Choroid plexus epithelial cell (primary cell): ENCODE results near the gene SNTG2.

ENCODE experiments used
- DNase-seq: peaks from one replicate; pipeline ENCODE4 v3.0.0-alpha.2; 2010; ENCODE audit warnings: low read depth
- H3K4me3 ChIP-seq: 2 replicates; pipeline ENCODE4 v1.5.1; 2011; ENCODE audit warnings: low read depth, mild to moderate bottlenecking, control low read depth, low read length, moderate library complexity
- CTCF ChIP-seq: conservative IDR thresholded peaks from 2 replicates; pipeline ENCODE4 v1.5.1; 2011; ENCODE audit warnings: low read depth, mild to moderate bottlenecking, control low read depth, inconsistent platforms, low read length, moderate library complexity

The SNTG2 gene

DNA sequence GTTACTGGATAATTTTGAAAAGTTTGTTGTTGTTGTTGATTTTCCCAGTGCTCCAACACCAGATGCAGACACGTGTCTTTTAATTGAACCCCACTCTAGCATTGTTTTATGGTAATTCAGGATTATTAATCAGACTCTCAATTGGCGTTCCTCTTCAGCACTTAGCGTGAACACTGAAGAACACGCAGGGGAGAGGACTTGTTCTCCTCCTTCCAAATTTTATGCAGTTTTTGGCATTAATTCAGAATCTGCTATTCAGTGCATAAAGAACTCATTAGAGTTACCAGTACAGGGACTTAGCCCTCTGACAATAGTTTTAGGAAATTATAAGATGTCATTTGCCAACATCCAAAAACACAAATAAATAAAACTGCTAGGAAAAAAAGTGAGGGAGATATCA is 75.5 kb downstream of the SNTG2 start:
- TF ChIP-seq CTCF, result no peak
- no peak for DNase-seq
- H3K4me3 ChIP-seq, result no peak overlapping the region

DNA sequence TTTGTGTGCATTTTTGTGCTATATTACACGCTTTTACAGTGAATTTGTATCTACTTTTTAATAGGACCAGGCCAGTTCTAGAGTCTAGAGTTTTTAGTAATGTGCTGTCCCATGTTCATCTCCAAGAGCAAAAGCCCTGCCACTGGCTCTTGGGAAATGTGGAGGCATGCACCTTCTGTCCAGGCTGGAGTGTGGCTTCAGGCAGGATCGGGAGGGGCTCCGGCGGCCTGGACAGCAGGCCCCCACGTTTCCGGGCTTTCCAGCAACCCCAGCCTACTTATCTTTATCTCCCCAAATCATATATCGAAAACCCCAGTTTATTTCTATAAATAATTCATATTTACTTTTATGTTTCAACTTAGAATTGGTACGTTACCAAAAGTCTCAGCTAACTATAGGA is 78.2 kb downstream of the SNTG2 start:
- no peak overlapping the region for H3K4me3 ChIP-seq
- DNase-seq, result no peak
- TF ChIP-seq CTCF, result no peak

DNA sequence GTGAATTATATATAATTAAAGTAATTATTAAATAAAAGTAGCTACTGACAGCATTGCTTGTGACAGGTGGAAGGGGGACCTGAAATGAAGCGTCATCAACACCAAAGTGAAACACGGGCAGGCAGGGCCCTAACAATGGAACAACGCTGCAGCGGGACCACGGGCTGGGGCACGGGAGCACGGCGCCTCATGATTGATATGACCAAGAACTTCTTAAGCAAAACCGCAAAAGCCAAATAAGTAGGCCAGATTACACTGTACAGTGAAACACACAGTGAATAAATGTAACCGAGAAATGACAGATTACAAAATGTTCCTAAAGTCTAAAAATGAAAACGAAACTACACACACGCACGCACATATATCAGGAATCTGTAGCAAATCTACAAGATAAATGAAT is 81.4 kb downstream of the SNTG2 start:
- DNase-seq, result no peak
- no peak overlapping the region for H3K4me3 ChIP-seq
- TF ChIP-seq CTCF, result no peak

GRCh38 chr2:1033069-1033468 is 82.4 kb downstream of the SNTG2 start:
- TF ChIP-seq CTCF, result no peak
- H3K4me3 ChIP-seq, result no peak overlapping the region

GRCh38 chr2:1037066-1037465 is 86.4 kb downstream of the SNTG2 start:
- TF ChIP-seq CTCF, result no peak
- H3K4me3 ChIP-seq, result no peak overlapping the region
- DNase-seq, result no peak

More at GRCh38 chr2:1033069-1033468, 82.4 kb downstream of the SNTG2 start:
- DNase-seq, result no peak

- no peak for TF ChIP-seq CTCF
- no peak for DNase-seq
These were observed 88.9 kb downstream of the SNTG2 start for GRCh38 chr2:1039549-1039948.

GRCh38 chr2:1041012-1041805 is 90.6 kb downstream of the SNTG2 start:
- no peak for TF ChIP-seq CTCF
- DNase-seq, result no peak
- no peak overlapping the region for H3K4me3 ChIP-seq

More at GRCh38 chr2:1039549-1039948, 88.9 kb downstream of the SNTG2 start:
- no peak overlapping the region for H3K4me3 ChIP-seq
